Lower leg skin (tissue), 3 donors: ENCODE measurements around the gene ASCC1.

Experiments used
- CTCF ChIP-seq, 3 donors: fragments of 450-650 bp; IDR thresholded peaks; one replicate each; pipeline ENCODE4 v1.5.1; 2016; ENCODE audit warnings: antibody characterized with exemption in 3 of 3, mild to moderate bottlenecking in 3 of 3, moderate library complexity in 2 of 3
- POLR2A ChIP-seq, 2 donors: fragments of 450-650 bp; IDR thresholded peaks; one replicate each; pipeline ENCODE4 v1.6.1; 2016 to 2017; ENCODE audit warnings: antibody characterized with exemption in 2 of 2, mild to moderate bottlenecking in 1 of 2, moderate library complexity in 1 of 2

DNA sequence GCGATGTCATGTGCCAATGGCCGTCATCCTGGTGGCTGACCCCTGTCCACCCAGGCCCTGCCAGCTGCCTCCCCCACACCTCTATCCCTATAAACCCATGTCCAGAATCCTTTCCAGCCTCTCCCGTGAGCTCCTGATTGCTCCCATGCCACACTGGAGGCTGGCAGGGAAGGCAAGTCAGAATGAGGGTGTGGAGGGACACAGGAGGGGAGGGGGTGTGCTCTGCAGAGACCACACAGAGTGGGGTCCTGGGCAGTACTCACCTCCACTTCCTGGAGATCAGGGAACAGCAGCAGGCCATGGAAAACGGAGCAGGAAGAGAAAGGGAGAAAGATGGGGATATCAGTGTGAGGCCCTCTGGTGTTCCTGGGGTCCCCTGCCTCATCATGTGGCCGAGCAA is 143.4 kb downstream of the ASCC1 start:
- TF ChIP-seq CTCF (IDR thresholded peaks at IDR 0.05) = no peak
- TF ChIP-seq POLR2A (IDR thresholded peaks at IDR 0.05) = no peak
